Mucosa of rectum (tissue), 2 donors: Measurements from ENCODE around the gene ICA1.
"Not testable (repeated sequence)": the region's sequence is repeated elsewhere in the genome, so short reads cannot be mapped to it uniquely, and the experiment has no call there.

ENCODE experiments used
- H3K27ac ChIP-seq, 2 donors: one replicate each; pipeline ENCODE4 v1.7.0; 2013; ENCODE audit warnings: inconsistent platforms in 2 of 2, low read depth in 2 of 2, low read length in 2 of 2
- H3K27me3 ChIP-seq, 2 donors: one replicate each; pipeline ENCODE4 v1.7.0; 2013; ENCODE audit warnings: low read length in 2 of 2; ENCODE audit not compliant: control insufficient read depth in 2 of 2, insufficient read depth in 2 of 2
- H3K36me3 ChIP-seq, 2 donors: one replicate each; pipeline ENCODE4 v1.7.0; 2013; ENCODE audit warnings: low read length in 2 of 2; ENCODE audit not compliant: control insufficient read depth in 2 of 2, insufficient read depth in 2 of 2
- H3K4me1 ChIP-seq, 2 donors: one replicate each; pipeline ENCODE4 v1.7.0; 2013; ENCODE audit warnings: low read length in 2 of 2, mild to moderate bottlenecking in 1 of 2; ENCODE audit not compliant: control insufficient read depth in 2 of 2, insufficient read depth in 2 of 2
- H3K4me3 ChIP-seq, 2 donors: one replicate each; pipeline ENCODE4 v1.7.0; 2013; ENCODE audit warnings: low read length in 2 of 2
- H3K9ac ChIP-seq, 2 donors: one replicate each; pipeline ENCODE4 v1.7.0; 2013; ENCODE audit warnings: low read length in 2 of 2, low read depth in 1 of 2, mild to moderate bottlenecking in 1 of 2
- H3K9me3 ChIP-seq, 2 donors: one replicate each; pipeline ENCODE4 v1.7.0; 2013; ENCODE audit warnings: low read length in 2 of 2; ENCODE audit not compliant: control insufficient read depth in 2 of 2
- donor health status: healthy.
- donor health status: Normal muscosa, but diverticular disease.

ICA1 gene

GRCh38 chr7:8112685-8113084 lies 149.3 kb downstream of the ICA1 start:
- Histone ChIP-seq H3K4me3 (no peak overlapping the region), H3K9me3 (no peaks in the 10 kb centered on the region), H3K36me3 (peaks cover 0 to 3% of the 10 kb centered on the region in 2 donors), H3K4me1 (no peaks in the 10 kb centered on the region), H3K9ac (no peak overlapping the region), H3K27ac (no peak overlapping the region), H3K27me3 (no peaks in the 10 kb centered on the region)

- Histone ChIP-seq H3K4me3 (no peak overlapping the region), H3K9me3 (no peaks in the 10 kb centered on the region), H3K27ac (no peak overlapping the region), H3K4me1 (no peaks in the 10 kb centered on the region), H3K9ac (no peak overlapping the region), H3K27me3 (no peaks in the 10 kb centered on the region), H3K36me3 (no peaks in the 10 kb centered on the region)
Observed at GRCh38 chr7:8111282-8111960, 150.5 kb downstream of the ICA1 start.

GRCh38 chr7:8109196-8110022 lies 152.6 kb downstream of the ICA1 start:
- Histone ChIP-seq H3K9me3 (no peaks in the 10 kb centered on the region), H3K36me3 (no peaks in the 10 kb centered on the region), H3K9ac (no peak overlapping the region)

GRCh38 chr7:8105449-8106095 lies 156.4 kb downstream of the ICA1 start:
- Histone ChIP-seq H3K27ac (no peak overlapping the region), H3K36me3 (no peaks in the 10 kb centered on the region), H3K27me3 (no peaks in the 10 kb centered on the region), H3K9me3 (no peaks in the 10 kb centered on the region), H3K4me1 (no peaks in the 10 kb centered on the region), H3K9ac (no peak overlapping the region), H3K4me3 (no peak overlapping the region)

More at GRCh38 chr7:8109196-8110022, 152.6 kb downstream of the ICA1 start:
- no peaks in the 10 kb centered on the region for H3K4me1 ChIP-seq
- H3K27ac ChIP-seq: no peak overlapping the region
- no peak overlapping the region for H3K4me3 ChIP-seq
- no peaks in the 10 kb centered on the region for H3K27me3 ChIP-seq

GRCh38 chr7:8103282-8103681 lies 158.7 kb downstream of the ICA1 start:
- Histone ChIP-seq H3K36me3 (no peaks in the 10 kb centered on the region), H3K9ac (no peak overlapping the region), H3K4me1 (no peaks in the 10 kb centered on the region), H3K4me3 (no peak overlapping the region), H3K27ac (no peak overlapping the region), H3K9me3 (no peaks in the 10 kb centered on the region), H3K27me3 (no peaks in the 10 kb centered on the region)

- not testable (repeated sequence) for H3K27ac ChIP-seq, H3K9ac ChIP-seq, H3K9me3 ChIP-seq, H3K4me3 ChIP-seq, H3K36me3 ChIP-seq, H3K27me3 ChIP-seq, H3K4me1 ChIP-seq
Observed at GRCh38 chr7:8101292-8101691, 160.7 kb downstream of the ICA1 start.

- no peaks in the 10 kb centered on the region for H3K36me3 ChIP-seq
- no peak overlapping the region for H3K9ac ChIP-seq
- no peak overlapping the region for H3K27ac ChIP-seq
- H3K4me3 ChIP-seq: no peak overlapping the region
- no peaks in the 10 kb centered on the region for H3K9me3 ChIP-seq
- no peaks in the 10 kb centered on the region for H3K27me3 ChIP-seq
- H3K4me1 ChIP-seq: no peaks in the 10 kb centered on the region
Observed at GRCh38 chr7:8094164-8095140, 167.5 kb downstream of the ICA1 start.

- no peak overlapping the region for H3K9ac ChIP-seq
- H3K9me3 ChIP-seq: no peaks in the 10 kb centered on the region
- H3K4me3 ChIP-seq: no peak overlapping the region
- H3K36me3 ChIP-seq: peaks cover 0 to under 1% of the 10 kb centered on the region in 2 donors
- no peaks in the 10 kb centered on the region for H3K4me1 ChIP-seq
- no peak overlapping the region for H3K27ac ChIP-seq
- no peaks in the 10 kb centered on the region for H3K27me3 ChIP-seq
Observed at GRCh38 chr7:8092140-8092539, 169.8 kb downstream of the ICA1 start.

GRCh38 chr7:8089036-8089780 lies 172.8 kb downstream of the ICA1 start:
- Histone ChIP-seq H3K27ac (no peak overlapping the region), H3K9ac (no peak overlapping the region), H3K4me3 (no peak overlapping the region), H3K27me3 (no peaks in the 10 kb centered on the region), H3K36me3 (peaks cover 5 to 7% of the 10 kb centered on the region in 2 donors), H3K4me1 (no peaks in the 10 kb centered on the region), H3K9me3 (no peaks in the 10 kb centered on the region)
